Measurements from ENCODE around the gene RWDD4. TPM values are rescaled to one million over a fixed set of nuclear protein-coding genes. Genes with fewer than 3 reads are reported as not detected.

Gene RWDD4
- total RNA-seq, 2 donors from 2014 or later: 24.4 to 27.6 TPM

GRCh38 chr4:183610613-183611012, 48.4 kb downstream of the RWDD4 start:
- no peak for DNase-seq (ENCODE audit: low spot score)
- Histone ChIP-seq H3K4me1 (replicated peaks) (no peaks in the 10 kb centered on the region), H3K27me3 (replicated peaks; ENCODE audit: insufficient read depth) (no peaks in the 10 kb centered on the region), H3K36me3 (no peaks in the 10 kb centered on the region), H3K4me3 (no peak overlapping the region), H3K27ac (peak overlapping the region in 1 of 2 donors; percentile 23), H3K9me3 (no peaks in the 10 kb centered on the region)
- 39% methylated on average over 7 of the region's 7 CpGs for WGBS
- intact Hi-C loops (cut with DNase I): no loop called here
- no peak for TF ChIP-seq POLR2A (IDR thresholded peaks at IDR 0.05)
- TF ChIP-seq, protein P1, sequence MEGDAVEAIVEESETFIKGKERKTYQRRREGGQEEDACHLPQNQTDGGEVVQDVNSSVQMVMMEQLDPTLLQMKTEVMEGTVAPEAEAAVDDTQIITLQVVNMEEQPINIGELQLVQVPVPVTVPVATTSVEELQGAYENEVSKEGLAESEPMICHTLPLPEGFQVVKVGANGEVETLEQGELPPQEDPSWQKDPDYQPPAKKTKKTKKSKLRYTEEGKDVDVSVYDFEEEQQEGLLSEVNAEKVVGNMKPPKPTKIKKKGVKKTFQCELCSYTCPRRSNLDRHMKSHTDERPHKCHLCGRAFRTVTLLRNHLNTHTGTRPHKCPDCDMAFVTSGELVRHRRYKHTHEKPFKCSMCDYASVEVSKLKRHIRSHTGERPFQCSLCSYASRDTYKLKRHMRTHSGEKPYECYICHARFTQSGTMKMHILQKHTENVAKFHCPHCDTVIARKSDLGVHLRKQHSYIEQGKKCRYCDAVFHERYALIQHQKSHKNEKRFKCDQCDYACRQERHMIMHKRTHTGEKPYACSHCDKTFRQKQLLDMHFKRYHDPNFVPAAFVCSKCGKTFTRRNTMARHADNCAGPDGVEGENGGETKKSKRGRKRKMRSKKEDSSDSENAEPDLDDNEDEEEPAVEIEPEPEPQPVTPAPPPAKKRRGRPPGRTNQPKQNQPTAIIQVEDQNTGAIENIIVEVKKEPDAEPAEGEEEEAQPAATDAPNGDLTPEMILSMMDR (IDR thresholded peaks at IDR 0.05): no peak
- no peak for TF ChIP-seq POLR2AphosphoS5 (IDR thresholded peaks at IDR 0.05)

GRCh38 chr4:183610033-183610432, 49.0 kb downstream of the RWDD4 start:
- no peaks in the 10 kb centered on the region for H3K4me1 ChIP-seq (replicated peaks)
- no peaks in the 10 kb centered on the region for H3K9me3 ChIP-seq
- TF ChIP-seq POLR2A (IDR thresholded peaks at IDR 0.05): no peak
- no peak for TF ChIP-seq POLR2AphosphoS5 (IDR thresholded peaks at IDR 0.05)
- TF ChIP-seq, protein P1 (IDR thresholded peaks at IDR 0.05): no peak
- no peaks in the 10 kb centered on the region for H3K36me3 ChIP-seq
- H3K27me3 ChIP-seq (replicated peaks; ENCODE audit: insufficient read depth): no peaks in the 10 kb centered on the region
- intact Hi-C loops (cut with DNase I): no loop called here
- 100% methylated on average over 2 of the region's 2 CpGs for WGBS
- no peak for DNase-seq (ENCODE audit: low spot score)
- H3K4me3 ChIP-seq: no peak overlapping the region
- no peak overlapping the region for H3K27ac ChIP-seq

DNA sequence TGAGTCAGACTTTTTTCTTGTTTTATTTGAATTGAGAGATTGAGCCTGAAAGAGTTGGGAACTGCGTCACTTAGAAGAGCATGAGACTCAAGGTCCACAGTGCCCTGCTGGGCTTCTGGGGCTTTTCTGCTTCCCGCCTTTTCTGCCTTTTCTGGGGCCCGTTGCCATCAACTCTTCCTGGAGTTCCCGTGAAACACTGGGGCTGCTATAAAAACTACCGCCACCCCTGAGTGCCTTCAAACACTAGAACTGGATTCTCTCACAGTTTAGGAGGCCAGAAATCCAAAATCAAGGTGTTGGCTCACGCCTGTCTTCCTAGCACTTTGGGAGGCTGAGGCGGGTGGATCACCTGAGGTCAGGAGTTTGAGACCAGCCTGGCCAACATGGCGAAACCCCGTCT, 49.8 kb downstream of the RWDD4 start:
- DNase-seq (ENCODE audit: low spot score): no peak
- no peaks in the 10 kb centered on the region for H3K27me3 ChIP-seq (replicated peaks; ENCODE audit: insufficient read depth)
- 96% methylated on average over 9 of the region's 9 CpGs for WGBS
- H3K9me3 ChIP-seq: no peaks in the 10 kb centered on the region
- TF ChIP-seq POLR2A (IDR thresholded peaks at IDR 0.05) (no peak), POLR2AphosphoS5 (IDR thresholded peaks at IDR 0.05) (no peak)
- TF ChIP-seq, protein P1 (IDR thresholded peaks at IDR 0.05): no peak
- H3K4me3 ChIP-seq: no peak overlapping the region
- H3K4me1 ChIP-seq (replicated peaks): no peaks in the 10 kb centered on the region
- H3K36me3 ChIP-seq: no peaks in the 10 kb centered on the region
- intact Hi-C loops (cut with DNase I): loop anchor here (10.0 kb wide), 1 partner anchor 134 kb away; no protein-coding TSS in a partner anchor
- H3K27ac ChIP-seq: no peak overlapping the region

- TF ChIP-seq, protein P1 (IDR thresholded peaks at IDR 0.05): no peak
- TF ChIP-seq POLR2A (IDR thresholded peaks at IDR 0.05): no peak
- TF ChIP-seq POLR2AphosphoS5 (IDR thresholded peaks at IDR 0.05): no peak
- WGBS: 44% methylated on average over 4 of the region's 4 CpGs
Observed at GRCh38 chr4:183607894-183608293, 51.1 kb downstream of the RWDD4 start.

GRCh38 chr4:183602557-183603027, 56.4 kb downstream of the RWDD4 start:
- H3K4me1 ChIP-seq (replicated peaks): no peaks in the 10 kb centered on the region
- intact Hi-C loops (cut with DNase I): loop anchor here (10.0 kb wide), 1 partner anchor 128 kb away; no protein-coding TSS in a partner anchor
- no peak overlapping the region for H3K27ac ChIP-seq
- H3K36me3 ChIP-seq: no peaks in the 10 kb centered on the region
- TF ChIP-seq, protein P1 (IDR thresholded peaks at IDR 0.05): peak in 2 of 4 experiments; percentile 7 to 40
- TF ChIP-seq POLR2AphosphoS5 (IDR thresholded peaks at IDR 0.05): peak; percentile 12
- TF ChIP-seq POLR2A (IDR thresholded peaks at IDR 0.05): no peak
- no peak for DNase-seq (ENCODE audit: low spot score)
- no peaks in the 10 kb centered on the region for H3K9me3 ChIP-seq
- no peaks in the 10 kb centered on the region for H3K27me3 ChIP-seq (replicated peaks; ENCODE audit: insufficient read depth)
- no peak overlapping the region for H3K4me3 ChIP-seq
- 55% methylated on average over 6 of the region's 6 CpGs for WGBS

More at GRCh38 chr4:183607894-183608293, 51.1 kb downstream of the RWDD4 start:
- no peaks in the 10 kb centered on the region for H3K4me1 ChIP-seq (replicated peaks)
- intact Hi-C loops (cut with DNase I): loop anchor here (10.0 kb wide), 1 partner anchor 133 kb away; no protein-coding TSS in a partner anchor
- H3K27ac ChIP-seq: no peak overlapping the region
- no peaks in the 10 kb centered on the region for H3K36me3 ChIP-seq
- no peak overlapping the region for H3K4me3 ChIP-seq
- no peaks in the 10 kb centered on the region for H3K9me3 ChIP-seq
- no peaks in the 10 kb centered on the region for H3K27me3 ChIP-seq (replicated peaks; ENCODE audit: insufficient read depth)
- DNase-seq (ENCODE audit: low spot score): no peak

All from prostate gland (tissue), 2 donors.